GM18861 (cell line): ENCODE data around the gene CROCC2.

Source experiments
- ATAC-seq: cut with Tn5 transposase; IDR thresholded peaks from one replicate; pipeline ENCODE4 v1.9.1; 2021; ENCODE audit not compliant: unreplicated experiment

CROCC2 gene

GRCh38 chr2:240932724-240933047 is 26.6 kb downstream of the CROCC2 start:
- no peak for ATAC-seq

GRCh38 chr2:240933048-240933965 is 27.2 kb downstream of the CROCC2 start:
- ATAC-seq = no peak

- ATAC-seq = no peak
These were observed 28.0 kb downstream of the CROCC2 start for GRCh38 chr2:240933966-240934700.

GRCh38 chr2:240934701-240935102 is 28.6 kb downstream of the CROCC2 start:
- no peak for ATAC-seq

- ATAC-seq = no peak
These were observed 29.2 kb downstream of the CROCC2 start for GRCh38 chr2:240935103-240935876.

GRCh38 chr2:240936106-240936505 is 30.0 kb downstream of the CROCC2 start:
- ATAC-seq = no peak

GRCh38 chr2:240946046-240946445 is 39.9 kb downstream of the CROCC2 start:
- no peak for ATAC-seq

- no peak for ATAC-seq
These were observed 40.5 kb downstream of the CROCC2 start for GRCh38 chr2:240946654-240947053.

GRCh38 chr2:240947176-240947575 is 41.0 kb downstream of the CROCC2 start:
- ATAC-seq = no peak

GRCh38 chr2:240947607-240948006 is 41.5 kb downstream of the CROCC2 start:
- no peak for ATAC-seq

- no peak for ATAC-seq
These were observed 42.0 kb downstream of the CROCC2 start for GRCh38 chr2:240948086-240948485.

- ATAC-seq = no peak
These were observed 43.0 kb downstream of the CROCC2 start for GRCh38 chr2:240948905-240949790.

- no peak for ATAC-seq
These were observed 43.9 kb downstream of the CROCC2 start for GRCh38 chr2:240949791-240950705.

- no peak for ATAC-seq
These were observed 45.0 kb downstream of the CROCC2 start for GRCh38 chr2:240951045-240951594.

GRCh38 chr2:240952496-240953246 is 46.5 kb downstream of the CROCC2 start:
- no peak for ATAC-seq

- ATAC-seq = no peak
These were observed 47.6 kb downstream of the CROCC2 start for GRCh38 chr2:240953426-240954410.
